GM15510 (cell line): ENCODE results near the gene BST2.

Source experiments
- POLR2A ChIP-seq: IDR thresholded peaks from 3 replicates; pipeline ENCODE4 v1.6.1; 2011; ENCODE audit warnings: borderline replicate concordance; ENCODE audit not compliant: insufficient read length; ENCODE audit errors: extremely low read depth

BST2 gene, protein sequence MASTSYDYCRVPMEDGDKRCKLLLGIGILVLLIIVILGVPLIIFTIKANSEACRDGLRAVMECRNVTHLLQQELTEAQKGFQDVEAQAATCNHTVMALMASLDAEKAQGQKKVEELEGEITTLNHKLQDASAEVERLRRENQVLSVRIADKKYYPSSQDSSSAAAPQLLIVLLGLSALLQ

DNA sequence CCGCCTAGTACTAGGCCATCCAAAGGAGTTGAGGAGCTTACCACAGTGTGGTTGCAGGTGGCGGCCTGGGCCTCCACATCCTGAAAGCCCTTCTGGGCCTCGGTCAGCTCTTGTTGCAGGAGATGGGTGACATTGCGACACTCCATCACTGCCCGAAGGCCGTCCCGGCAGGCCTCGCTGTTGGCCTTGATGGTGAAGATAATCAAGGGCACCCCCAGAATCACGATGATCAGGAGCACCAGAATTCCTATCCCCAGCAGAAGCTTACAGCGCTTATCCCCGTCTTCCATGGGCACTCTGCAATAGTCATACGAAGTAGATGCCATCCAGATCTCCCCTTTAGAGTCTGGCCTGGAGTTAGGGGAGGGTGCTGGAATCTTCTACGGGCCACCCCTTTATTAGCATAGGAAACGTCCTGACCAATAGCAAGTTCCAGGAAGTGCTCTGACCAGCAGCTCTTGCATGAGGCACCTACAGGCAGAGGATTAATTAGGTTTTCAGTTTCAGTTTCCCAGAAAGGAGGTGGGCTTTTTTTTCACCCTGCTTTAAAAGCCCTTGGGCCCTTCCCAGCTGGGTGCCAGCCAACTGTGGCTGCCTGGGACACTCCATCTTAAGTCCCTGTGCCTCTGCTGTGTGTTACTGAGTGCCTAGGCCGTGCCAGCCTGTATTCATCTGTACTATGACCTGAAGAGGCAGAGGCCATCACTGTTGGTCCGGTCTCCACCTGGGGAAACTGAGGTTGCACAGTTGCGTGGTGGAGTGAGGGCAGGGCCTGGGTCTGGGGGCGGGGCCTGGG is at the start of gene BST2:
BST2 (minus strand) TSS at position 381 of the 796 bp plus-strand sequence; CDS start at position 326, 55 bp downstream.
- TF ChIP-seq POLR2A = peak; percentile 75

DNA sequence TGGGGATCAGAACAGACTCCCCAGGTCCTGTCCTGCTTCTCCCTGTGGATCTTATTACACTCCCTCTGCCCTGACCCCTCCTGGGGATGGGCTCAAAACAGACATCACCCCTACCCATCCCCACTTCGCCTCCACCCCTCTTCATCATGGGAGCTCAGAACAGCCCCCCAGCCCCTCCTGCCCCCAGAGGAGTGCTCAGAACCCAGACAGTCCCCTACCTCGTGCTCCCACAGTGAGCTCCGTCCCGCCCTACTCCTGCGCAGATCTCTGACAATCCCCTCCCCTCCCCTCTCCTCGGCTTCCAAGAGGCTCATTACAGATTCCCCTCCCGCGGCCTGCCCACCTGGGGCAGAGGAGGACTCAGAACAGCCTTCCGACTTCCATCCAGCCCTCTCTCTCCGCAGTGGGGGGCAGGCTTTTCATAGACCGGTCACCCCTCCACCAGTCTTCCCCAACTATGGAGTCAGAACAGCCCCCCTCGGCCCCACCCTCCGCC is 49.2 kb upstream of the BST2 start:
- no peak for TF ChIP-seq POLR2A

DNA sequence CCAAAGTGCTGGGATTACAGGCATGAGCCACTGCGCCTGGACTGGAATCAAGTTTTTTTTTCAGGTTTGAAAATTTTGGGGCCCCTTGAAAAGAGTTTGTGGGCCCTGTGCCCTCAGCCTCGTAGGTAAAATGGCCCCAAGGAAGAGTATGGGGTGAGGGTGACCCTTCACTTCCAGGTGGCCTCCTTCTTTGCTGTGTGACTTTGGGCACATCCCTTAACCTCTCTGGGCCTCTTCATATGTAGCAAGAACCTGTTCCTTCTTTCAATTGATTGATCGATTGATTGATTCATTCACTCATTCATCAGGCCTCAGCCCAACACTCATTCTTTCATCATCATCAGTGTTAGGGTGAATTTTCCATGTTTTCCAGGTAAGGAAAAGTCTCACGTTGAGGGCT is 46.4 kb upstream of the BST2 start:
- TF ChIP-seq POLR2A = no peak

DNA sequence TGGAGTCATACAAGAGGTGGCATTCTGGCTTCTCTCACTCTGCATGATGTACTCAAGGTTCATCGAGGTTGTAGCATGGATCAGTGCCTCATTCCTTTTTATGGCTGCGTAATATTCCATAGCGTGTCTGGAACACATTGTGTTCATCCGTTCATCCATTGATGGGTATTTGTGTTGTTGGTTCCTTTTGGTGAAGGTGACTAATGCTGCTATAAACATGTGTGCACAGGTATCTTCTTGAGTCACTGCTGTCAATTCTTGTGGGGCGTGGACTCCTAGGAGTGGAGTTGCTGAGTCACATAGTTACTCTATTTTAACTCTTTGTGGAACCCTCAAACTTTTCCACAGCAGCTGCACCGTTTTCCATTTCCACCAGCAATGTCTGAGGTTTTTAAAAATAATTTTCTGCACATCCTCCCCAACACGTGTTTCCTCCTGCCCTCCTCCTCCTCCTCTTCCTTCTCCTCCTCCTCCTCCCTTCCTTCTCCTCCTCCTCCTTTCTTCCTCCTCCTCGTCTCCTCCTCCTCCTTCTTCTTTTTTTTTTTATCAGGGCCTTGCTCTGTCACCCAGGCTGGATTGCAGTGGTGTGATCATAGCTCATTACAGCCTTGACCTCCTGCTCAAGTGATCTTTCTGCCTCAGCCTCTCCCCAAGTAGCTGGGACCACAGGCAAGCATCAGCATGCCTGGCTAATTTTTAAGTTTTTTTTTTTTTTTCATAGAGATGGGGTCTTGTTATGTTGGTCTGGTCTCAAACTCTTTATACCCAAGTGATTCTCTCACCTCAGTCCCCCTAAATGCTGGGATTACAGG is 45.0 kb upstream of the BST2 start:
- TF ChIP-seq POLR2A = no peak

DNA sequence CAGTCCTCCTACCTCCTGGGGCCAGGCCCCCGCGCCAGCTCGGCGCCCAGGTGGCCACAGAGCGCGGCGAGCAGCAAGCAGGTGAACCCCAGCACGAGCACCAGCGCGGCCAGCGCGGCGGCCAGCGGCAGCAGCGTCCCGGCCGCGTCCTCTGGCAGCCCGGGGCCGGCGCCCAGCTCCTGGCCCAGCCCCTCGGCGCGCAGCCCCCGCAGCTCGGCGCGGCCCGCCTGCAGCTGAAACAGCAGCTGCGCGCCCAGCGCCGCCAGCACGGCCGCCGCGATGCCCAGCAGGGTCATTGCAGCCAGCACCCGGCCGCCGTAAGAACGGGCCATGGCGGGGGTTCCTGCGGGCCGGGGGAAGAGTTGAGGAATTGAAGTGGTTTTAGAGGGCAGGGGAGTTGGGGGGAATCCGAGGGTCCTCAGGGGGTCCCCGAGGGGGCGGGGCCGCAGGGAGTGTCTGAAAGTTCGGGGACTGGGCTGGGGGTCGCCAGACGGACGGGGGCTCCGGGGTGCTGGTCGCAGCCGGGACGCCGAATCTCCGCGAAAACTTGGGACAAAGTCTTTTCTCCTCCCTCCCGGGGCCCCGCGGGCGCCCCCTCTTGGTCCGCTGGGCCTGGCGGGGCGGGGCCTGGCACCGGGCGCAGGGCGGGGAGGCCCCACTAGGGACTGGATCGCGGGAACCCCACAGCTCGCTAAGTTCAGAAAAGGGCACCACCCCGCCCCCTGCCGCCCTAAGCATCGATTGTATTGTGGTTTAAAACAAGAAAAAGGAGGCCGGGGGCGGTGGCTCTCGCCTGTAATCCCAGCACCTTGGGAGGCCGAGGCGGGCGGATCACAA is 42.9 kb upstream of the BST2 start, which contains the start of gene TMEM221:
TMEM221 (minus strand) TSS at position 538 of the 837 bp plus-strand sequence; CDS start at position 332, 206 bp downstream.
- no peak for TF ChIP-seq POLR2A

DNA sequence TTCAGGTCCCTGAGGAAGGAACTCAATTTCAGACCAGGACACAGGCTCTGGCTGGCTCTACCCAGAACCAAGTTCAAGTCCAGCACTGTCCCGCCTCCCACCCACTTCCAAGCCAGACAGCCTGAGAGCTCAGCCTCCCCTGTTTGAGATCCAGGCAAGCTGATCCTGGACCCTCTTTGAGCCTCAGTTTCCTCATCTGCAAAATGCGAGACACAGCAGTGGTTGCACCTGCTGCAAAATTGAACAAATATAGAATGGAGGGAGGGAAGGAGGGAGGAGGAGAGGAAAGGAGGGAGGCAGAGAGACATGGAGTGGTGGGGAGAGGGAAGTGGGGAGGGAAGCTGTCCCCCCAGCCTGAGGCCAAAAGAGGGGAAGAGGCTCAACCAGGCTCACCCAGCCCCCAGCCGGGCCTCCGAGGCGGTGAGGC is 42.3 kb upstream of the BST2 start:
- TF ChIP-seq POLR2A = no peak

DNA sequence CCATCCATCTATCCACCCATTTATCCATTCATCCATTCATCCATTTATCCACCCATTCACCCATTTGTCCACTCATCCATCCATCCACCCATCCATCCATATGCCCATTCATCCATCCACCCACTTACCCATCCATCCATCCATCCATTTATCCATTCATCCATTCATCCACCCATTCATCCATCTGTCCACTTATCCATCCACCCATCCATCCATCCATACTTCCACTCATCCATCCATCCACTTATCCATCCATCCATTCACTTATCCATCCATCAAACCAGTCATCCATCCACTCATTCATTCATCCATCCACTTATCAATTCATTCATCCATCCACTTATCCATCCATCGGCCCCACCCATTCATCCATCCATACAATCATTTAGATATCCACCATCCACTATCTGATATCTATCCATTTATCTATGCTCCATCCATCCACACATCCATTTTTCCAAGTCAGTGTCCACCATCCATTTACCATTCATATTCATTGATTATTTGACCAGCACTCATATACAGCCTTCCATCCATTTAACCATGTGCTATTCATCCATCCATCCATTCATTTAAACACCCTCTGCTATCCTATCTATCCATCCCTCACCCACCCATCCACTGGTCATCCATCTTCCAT is 40.2 kb upstream of the BST2 start:
- no peak for TF ChIP-seq POLR2A

DNA sequence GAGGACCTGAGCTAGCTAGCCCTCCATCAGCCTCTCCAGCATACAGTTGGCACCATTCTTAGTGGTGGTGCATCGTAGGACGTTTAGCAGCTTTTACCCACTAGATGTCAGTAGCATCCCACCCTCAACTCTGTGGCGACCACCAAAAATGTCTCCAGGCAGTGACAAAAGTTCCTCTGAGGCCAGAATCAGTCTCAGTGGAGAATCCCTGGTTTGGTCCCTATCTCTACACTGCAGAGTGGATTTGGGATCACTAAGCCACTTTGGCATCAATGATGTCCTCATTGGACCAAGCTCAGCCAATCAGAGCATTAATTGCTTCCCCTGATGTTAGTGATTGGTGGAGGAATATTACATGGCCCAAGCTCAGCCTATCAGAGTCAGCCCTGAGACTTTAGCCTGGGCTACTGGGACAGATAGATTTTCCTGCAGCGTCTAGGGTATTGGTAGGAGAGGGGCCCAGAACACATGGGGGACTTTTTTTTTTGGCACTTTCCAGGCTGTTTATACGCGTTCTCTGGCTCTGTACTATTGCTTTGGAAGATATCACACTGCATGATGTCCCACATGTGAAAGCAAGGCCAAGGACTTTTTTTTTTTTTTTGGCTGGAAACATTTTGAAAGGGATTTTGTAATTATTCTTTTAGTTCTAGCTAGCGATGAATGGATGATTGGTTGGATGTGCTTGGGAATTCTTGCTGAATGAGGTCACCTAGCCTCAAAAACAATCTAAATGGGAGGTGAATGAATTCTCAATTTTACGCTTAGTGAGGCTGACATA is 36.0 kb upstream of the BST2 start:
- no peak for TF ChIP-seq POLR2A

DNA sequence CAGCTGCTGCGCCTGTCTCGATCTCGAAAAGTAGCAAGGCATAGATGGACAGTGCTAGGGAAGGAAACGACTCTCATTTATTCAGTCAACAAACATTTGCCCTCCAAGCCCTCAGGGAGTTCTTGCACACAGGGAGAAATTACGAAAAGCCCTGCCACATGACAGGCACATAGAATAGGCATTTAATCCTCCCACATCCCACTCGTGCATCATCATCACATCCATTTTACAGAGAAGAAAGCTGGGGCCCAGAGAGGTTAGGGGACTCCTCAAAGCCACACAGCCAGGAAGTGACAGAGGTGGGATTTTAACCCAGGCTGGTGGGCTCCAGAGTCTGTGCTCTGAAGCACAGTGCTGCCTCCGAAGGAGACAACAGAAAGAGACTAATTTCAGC is 31.4 kb upstream of the BST2 start:
- TF ChIP-seq POLR2A = no peak

DNA sequence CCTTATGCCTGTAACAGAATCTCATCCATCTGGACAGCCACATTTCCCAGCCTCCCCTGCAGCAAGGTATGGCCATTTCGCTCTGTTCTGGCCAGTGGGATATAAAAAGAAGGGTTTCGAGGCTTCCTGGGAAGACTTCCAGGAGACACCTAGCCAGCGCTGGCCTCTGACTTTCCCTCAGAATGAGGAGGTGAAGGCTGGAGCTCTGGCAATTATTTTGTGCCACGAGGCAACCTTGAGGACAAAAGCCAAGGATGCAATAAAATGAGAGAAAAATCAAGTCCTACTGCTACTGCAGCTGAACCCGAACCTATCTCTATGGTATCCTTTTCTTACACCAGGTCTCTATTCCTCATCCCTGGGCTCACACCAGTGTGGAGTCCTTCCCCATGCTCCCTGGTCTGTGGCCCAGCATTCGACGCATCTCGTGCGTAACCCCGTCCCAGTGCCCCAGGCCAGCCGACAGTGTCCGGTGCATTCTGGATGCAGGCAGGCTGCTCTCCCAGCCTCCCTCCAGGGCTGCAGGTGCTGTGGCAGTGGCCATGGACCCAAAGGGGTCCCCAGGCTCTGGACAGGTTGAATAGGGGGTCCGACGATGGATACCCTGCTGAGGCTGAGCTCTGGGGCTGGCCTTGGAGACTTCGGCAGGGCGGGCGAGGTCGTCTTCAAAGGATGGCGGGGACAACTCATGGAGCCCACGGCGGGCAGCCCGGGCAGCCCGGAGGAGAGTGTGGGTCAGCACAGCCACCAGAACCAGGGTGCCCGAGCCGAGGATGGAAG is 30.9 kb upstream of the BST2 start:
- no peak for TF ChIP-seq POLR2A

DNA sequence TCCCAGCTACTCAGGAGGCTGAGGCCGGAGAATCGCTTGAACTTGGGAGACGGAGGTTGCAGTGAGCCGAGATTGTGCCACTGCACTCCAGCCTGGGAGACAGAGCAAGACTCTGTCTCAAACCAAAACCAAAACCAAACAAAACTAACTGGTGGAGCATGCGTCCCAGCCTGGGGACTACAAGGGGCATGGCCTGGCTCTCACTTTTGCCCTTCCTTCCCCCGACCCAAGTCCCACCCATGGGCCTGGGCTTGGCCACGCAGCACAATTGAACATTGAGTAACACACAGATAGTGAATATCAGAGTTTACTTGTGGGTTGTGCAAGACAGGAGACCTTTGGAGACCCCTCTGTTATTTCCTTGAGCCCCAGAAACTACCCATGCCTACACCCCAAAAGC is 29.8 kb upstream of the BST2 start:
- no peak for TF ChIP-seq POLR2A

DNA sequence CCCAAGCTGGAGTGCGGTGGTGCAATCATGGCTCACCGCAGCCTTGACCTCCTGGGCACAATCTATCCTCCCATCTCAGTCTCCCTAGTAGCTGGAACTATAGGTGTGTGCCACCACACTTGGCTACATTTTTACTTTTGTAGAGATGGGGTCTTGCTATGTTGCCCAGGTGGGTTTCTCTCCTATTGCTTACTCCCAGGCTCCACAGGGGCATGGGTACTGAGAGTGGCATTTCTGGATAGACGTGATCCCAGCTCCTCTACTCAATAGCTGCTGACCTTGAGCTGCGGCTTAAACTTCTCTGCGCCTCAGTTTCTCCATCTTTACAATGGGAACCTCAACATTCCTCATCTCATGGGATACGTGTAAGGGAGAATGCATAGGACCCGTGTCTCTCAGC is 26.0 kb upstream of the BST2 start:
- no peak for TF ChIP-seq POLR2A
